ENCODE results near the gene UBALD1.

Gene UBALD1

DNA sequence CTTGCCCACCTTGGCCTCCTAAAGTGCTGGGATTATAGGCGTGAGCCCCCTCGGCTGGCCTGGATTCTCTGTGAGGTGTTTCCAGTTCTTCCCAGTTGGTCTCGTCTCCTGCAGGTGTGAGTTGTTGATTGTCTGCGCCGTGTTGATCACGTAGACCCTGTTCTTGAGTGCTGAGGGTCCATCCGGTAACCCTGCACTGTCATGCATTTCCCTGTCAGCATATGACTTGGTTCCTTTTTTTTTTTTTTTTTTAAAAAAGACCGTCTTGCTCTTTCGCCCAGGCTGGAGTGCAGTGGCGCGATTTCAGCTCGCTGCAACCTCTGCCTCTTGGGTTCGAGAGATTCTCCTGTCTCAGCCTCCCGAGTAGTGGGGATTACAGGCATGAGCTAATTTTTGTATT is 27.2 kb upstream of the UBALD1 start:
- DNase-seq = no peak

DNA sequence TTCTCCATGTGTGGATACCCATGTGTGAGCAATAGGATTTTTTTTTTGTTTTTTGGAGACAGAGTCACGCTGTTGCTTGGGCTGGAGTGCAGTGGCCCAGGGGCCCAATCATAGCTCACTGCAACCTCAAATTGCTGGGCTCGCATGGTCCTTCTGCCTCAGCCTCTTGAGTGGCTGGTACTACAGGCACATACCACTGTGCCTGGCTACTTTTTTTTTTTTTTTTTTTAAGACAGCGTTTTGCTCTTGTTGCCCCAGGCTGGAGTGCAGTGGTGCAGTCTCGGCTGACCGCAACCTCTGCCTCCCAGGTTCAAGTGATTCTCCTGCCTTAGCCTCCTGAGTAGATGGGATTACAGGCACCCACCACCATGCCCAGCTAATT is 26.6 kb upstream of the UBALD1 start:
- DNase-seq = no peak

DNA sequence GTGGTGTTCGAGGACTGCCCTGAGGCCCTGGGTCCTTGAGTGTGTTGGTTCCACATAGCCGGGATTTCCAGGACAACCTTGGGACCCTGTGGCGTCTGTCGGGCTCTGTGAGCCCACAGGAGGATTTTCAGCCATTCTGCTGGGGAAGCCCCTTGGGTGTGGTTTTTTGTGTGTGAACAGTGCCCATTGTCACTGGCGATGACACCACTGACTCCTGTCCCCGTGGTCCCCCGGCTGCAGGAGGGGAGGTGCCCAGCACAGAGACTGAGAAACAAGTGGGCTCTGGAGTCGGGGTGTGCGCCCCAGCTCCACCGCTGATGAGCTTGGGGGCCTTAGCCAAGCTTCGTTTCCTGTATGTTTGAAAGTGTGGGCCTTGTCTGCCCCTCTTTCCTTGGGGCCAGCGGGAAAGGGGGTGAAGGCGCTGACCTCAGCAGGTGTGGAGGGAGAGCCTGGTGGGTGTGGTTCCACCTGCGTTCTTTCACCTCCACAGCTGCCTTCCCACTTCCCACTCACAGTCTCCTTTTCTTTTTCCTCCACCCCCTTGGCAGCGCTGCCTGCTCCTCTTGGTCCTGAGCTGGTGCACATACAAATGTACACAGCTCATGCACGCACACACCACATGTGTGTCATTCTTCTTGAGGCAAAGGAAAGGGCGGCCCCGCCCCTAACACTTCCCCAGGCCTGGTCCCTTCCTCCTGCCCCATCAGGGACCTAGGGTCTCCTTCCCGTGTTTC is 26.1 kb upstream of the UBALD1 start:
- DNase-seq = no peak

DNA sequence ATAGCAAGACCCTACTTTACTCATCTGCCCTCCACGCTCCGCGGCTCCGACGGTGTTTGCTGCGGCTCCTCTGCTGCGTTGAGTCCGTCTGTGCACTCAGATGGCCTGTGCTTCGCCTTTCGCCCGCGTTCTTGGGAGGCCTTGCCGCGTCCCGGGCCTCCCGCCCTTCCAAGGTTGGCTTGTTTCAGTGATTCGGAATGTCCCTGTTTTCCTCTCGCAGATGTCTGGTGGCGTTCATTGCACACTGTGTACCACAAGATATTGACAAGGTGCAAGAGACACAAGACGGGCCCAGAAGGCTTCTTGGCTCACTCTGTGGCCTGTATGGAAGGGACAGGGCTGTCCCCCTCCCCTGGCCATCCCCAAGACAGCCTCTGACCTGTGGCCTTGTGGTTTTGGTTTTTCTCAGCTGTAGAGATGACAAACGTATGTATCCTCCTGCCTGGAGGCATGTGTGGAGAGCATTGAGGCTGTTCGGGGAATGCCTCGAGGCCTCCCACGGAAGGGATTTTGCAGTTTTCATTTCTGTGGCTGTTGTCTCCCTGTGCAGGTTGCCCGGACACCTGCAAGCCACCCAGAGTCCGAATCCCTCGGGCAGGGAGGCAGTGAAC is 25.3 kb upstream of the UBALD1 start:
- DNase-seq = no peak

DNA sequence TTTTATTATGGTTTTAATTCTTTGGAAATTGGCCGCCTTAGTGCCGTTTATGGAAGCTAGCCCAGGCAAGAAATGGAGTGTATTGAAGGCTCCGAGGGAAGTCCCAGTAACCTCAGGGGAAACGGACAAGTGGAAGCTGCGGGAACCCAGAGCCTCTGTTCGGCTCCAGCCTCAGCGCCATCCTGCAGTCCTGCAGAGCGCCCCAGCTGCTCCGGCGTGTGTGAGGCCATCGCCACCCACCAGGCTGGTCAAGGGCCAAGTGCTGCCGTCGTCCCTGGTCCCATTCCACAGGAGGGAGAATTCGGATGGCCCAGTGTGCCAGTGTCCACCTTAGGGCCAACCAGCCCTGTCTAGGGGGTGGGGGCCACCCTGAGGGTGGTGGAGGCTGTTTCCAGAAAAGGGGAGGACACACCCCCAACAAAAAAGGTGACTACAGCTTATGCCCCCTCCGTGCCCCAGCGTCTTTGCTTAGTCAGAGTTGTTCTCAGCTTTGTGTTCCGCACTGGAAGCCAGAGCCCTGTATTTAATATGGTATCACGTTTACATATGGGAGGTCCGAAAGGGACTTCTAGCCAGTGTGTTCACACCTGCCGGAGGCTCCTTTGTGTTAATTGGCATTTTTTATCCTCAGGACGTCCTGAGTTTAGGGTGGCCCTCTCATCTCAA is 22.9 kb upstream of the UBALD1 start:
- DNase-seq = no peak

DNA sequence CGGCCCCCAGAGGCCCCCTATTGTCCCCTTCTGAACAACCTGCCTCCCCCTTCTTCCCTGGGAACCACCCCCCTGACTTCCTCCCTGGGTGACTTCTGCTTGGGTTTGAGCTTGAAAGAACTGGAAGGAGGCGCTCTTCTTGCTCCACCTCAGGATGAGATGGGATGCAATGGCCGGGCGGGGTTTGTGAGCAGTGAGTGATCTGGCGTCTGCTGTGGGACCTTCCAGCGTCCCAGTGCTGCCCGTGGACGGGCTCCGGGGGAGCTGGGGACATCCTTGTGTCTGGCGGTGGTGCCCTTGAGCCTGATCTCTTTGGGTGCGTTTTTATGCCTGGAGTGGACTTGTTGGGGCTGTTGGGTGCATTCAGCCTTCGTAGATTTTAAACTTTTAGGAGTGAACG is 21.5 kb upstream of the UBALD1 start:
- DNase-seq = no peak

DNA sequence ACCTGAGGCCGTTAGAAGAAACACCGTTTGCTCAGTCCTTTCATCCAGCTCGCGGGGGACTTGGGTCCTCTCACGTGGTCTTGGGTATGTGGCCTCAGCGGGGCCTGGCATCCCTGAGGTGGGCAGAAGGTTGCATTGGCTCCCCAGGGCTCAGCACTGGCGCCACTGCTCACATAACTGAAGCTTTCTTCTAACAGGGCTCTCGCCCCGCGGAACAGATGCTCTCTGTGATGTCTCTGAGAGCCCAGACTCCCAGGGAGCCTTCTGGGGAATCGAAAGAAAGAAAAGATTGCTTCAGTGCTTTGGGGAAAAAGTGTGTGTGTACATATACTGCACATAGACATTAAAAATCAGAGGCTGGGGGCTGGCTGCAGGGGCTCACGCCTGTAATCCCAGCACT is 20.1 kb upstream of the UBALD1 start:
- no peak for DNase-seq

DNA sequence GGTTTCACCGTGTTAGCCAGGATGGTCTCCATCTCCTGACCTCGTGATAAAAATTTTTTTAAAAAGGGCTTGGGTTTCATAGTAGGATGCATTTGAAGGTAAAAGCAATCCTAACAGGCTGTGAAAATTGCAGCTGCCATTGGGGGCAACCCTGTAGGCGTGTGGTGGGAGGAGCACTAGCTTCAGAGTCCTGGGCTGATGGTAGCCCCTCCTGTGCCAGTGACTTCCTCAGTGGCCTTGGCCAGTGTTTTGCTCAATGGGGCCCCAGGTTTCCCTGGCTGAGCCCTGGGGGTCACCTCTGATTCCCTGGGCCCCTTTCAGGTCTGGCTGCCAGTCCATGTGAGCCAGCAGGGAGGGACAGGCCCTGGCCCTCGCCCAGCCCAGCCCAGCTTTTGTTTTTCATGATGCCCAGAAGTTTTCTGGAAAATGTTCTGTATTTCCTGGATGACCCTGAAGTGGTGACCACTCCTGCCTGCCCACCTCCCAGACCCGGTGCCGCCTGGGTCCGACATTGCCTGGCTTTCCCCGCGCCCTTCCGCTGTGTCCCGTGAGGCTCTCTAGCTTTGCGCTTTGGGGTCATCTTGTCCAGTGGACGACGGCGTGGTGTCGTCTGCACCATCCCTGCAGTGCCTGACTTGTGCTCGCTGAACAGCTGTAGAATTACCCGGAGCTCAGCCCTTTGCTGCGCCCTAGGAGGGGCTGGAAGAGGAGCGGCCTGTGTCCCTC is 19.4 kb upstream of the UBALD1 start:
- DNase-seq = no peak

DNA sequence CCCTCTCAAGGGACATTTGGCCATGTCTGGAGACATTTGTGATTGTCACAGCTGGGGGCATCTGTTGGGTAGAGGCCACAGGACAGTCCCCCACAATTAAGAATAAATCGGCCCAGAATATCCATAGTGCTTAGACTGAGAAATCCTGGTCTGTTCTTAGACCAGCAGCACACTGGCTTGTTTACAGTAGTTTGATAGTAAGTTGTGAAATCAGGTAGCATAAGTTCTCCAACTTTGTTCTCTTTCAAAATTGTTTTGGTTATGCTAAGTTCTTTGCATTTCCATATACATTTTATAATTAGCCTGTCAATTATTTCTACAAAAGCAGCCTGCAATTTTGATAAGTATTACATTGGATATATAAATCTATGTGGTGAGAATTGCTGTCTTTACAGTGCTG is 16.8 kb upstream of the UBALD1 start:
- no peak for DNase-seq

DNA sequence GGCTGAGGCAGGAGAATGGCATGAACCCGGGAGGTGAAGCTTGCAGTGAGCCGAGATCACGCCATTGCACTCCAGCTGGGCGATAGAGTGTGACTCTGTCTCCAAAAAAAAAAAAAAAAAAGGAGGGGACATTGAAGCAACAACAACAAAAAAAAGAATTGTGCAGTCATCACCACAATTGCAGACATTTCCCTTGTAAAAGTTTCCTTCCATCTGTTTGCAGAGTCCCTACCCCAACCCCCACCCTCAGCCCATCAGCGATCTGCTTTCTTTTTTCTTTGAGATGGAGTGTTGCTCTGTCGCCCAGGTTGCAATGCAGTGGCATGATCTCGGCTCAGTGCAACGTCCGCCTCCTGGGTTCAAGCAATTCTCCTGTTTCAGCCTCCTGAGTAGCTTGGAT is 13.6 kb upstream of the UBALD1 start:
- no peak for DNase-seq

DNA sequence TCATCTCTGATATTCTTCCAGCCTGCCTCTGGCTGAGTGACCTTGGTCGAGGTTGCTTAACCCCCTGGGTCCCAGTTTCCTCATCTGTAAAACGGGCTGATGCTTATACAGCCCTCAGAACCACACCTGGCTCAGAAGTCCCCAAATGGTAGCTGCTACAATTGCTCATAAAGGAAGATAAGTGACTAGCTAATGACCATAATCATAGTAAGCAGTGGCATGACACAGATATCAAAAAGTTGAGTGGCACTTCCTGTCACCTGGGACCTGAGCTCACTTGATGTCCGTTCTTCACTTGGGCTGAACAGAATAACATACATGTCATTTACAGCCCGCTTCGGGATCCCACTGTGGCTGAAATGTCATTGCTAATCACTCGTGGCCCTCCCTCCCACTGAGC is 11.7 kb upstream of the UBALD1 start:
- DNase-seq = no peak

DNA sequence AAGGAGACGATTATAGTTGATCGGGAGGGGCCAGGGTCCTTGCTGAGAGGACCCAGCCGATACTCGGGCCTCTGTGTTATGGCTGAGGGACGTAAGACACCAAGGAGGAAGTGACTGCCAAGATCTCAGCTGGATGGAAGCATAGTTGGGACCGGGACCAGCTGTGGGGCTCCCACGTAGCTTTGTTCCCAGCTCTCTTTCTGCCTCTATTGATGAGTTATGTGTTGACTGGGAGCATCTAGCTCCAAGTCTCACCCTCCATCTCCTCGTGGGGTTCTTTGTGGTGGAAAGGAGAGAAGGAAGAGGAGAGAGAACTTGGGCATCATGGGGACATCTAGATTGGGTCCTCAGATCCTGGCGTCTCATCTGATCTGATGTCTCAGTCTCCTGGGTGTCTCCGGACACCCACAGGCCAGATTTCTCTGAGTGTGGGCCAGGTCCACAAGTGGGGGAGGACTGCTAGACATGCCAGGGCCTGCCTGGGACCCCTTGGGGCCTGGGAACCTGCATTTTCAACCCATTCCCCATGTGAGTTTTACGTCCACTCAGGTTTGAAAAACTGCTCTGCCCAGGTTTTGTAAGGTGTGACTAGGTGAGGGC is 11.0 kb upstream of the UBALD1 start:
- DNase-seq = no peak

DNA sequence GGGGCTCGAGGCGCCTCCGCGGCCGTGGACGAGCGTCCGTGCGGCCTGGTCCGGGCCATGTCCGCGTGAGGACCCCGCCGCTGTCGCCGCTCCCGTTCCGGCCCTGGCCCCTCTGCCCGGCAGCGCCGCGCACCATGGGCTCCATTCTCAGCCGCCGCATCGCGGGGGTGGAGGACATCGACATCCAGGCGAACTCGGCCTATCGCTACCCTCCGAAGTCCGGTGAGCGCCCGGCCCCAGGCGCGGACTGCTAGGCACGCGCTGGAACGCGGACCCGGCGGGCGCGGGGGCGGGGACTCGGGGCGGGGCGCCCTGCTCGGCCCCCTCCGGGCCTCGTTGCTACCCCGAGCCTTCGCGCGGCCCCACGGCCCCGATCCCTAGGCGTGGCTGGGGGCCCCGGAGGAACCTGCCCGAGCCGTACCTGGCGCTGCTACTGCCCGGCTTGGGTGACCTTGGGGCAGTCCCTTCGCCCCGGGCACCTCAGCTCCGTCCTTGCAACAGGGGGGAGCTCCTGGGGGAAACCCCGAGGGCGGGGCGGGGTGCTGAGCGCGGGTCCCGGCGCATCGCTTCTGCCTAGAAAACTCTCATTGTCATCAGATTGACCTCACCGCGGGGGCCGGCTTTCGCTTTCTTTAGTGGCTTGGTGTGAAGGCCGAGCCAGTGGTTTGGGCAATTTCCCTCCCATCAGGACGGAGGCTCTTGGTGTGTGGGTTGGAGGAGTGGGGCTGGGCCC is 10.3 kb upstream of the UBALD1 start:
- peak; percentile 63 for DNase-seq

DNA sequence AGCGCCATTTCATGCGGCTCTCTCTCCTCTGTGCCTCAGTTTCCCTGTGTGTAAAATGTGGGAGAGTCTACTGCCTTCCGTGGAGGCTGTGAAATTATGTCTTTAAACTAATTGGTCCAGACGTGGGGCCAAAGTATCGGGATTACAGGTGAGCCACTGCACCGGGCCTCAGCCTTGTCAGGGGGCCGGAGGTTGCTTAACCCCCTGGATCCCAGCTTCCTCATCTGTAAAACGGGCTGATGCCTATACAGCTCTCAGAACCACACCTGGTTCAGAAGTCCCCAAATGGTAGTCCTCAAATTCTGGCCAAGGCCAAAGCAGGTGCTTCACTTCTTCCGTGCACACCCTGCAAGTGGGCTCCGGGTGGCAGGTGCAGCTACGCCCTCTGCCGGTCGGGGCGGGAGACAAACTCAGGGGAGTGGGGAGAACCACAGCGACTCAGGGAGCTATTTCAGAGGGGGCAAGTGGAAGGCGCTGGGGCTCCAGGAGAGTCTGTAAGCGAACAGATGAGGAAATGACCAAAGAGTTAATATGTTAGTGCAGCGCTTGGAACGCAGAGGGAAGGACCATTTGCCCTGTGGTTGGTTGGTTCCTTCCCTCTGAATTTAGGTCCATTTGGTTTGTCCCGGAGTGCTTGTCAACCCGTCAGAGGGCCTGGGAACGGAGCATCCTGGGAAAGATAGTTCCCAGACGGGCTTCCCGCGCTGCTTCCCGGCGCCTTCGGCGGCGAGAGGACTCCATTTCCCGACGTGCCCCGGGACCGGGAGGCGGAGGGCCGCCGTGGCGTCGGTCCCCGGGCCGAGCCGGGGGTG is 9.5 kb upstream of the UBALD1 start, which contains the start of gene MGRN1:
MGRN1 (plus strand) TSS at position 812 of the 812 bp plus-strand sequence. CDS start 135 bp downstream, outside the sequence.
- DNase-seq = peak; percentile 82

DNA sequence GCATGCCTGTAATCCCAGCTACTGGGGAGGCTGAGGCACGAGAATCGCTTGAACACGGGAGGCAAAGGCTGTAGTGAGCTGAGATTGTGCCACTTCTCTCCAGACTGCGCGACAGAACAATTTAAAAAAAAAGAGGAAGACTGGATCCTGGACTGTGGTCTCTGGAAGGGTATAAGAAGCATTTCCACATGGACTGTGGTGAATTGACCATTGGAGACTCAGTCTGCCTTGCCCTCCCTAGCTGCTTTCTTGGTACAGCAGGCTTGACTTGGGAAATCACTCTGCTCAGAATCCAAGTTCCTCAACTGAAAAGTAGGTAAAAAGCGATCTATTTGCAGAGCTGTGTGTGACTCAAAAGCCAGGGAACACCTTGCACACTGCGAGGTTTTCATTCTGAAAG is 8.9 kb upstream of the UBALD1 start:
- no peak for DNase-seq

DNA sequence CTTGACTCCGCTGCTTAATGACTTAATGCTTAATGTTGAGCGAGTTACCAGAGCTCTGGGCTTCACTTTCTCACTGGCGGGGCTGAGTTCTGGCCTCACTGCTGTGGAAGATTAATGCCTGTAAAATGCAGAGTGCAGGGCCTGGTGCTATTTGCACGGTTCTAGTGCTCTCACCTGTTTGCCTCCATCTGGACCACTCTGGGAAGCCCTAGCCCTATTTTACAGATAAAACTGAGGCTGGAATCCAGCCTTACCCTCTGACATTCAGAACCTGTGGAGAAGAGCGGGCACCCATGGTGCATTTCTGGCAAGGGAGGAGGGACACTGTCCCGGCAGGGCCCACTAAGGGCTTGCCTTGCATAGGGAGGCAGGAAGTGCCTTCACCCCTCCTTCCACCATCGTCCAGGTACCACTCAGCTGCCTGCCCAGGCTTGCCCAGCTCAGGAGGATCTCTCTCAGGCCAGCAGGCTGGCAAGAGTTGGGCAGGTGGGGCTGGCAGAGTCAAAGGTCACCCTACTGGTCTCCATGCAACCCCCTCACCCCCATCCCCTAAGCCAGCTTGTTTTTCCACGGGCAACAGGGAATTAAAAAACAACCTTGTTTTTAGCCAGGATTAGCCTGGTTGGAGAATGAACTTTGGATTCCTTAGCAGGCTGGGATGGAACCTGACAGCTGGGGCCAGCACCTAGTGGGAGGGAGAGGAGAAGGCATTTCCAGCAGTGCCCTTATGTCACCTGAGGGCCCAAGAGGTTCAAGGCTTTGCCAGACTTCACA is 4.1 kb upstream of the UBALD1 start:
- DNase-seq = no peak

DNA sequence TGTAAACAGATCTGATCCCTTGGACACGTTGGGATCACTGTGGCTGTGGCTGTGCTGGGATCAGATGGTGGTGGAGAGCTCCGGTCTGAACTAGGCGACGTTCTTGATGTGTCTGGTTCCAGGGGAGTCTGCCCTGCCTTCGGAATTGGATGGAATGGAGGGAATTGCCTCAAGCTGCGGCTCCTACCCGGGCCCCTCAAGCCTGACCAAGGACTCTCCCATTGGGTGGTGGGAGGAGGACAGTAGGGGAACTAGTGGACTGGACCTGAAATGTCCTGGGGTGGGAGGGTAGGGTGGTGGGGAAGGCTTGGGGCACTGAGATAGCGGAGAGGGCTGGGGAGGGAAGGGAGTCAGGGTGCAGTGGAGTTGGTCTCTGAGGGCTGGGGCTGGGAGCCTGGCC is 3.2 kb upstream of the UBALD1 start:
- no peak for DNase-seq

DNA sequence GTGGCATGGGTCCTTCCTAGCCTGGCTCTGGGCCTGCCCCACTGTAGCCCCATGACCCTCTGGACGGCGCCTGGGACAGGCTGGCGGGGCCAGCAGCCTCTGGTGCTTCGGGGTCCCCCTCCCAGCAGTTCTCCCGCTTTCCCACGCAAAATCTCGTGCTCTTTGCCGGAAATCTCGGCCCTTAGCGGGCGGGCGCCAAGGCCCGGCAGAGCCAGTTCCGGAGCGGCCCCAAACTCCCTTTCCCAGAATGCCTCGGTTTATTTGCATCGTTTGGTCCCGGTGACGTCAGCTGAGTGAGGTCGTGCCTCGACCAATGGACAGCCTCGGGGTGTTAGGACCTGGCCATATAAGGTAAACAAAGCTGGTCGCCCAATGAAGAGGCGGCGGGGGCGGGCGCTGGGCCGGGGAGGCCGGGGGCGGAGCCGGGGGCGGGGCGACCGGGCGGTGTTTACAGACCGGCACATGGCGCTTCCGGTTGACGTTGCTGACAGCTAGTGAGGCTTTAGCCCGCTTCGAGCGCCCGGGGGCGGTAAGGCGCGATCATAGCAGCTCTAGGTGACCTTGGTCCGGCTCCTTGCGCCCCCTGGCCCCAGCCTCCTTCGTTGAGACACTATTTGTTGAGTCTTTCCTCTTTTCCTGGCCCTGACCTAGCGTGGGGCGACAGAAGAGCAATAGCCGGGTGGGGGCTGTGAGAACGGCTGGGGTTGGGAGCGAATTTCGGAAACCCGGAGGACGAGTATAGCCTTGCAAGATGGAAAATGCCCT is 1.5 kb upstream of the UBALD1 start:
- peak; percentile 98 for DNase-seq

DNA sequence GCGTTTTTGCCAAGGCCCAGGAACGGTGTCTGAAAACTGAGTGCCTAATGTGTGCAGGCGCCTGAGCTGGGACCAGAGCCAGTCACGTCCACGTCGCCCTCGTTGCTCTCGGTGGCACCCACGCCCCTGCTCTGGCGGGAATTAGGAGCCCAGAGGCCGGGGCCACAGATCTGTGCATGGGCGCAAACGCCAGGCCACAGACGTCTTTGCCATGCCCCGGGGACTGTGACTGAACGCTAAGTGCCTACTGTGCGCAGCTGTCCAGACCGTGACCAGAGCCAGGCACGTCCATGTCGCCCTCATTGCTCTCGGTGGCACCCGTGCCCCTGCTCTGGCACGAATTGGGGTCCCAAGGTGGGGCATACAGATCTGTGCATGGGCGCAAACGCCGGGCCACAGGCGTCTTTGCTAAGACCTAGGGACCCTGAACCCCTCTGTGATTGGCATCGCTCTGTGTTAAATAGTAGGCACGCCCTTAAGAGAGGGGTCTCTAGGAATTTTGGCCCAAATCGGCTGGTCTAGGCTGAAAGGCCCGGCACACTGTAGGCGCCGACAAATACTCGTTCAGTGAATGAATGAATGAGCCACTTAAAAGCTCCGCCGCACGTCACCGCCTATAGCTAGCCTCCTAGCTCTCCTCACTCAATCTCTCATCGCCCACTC is 827 bp upstream of the UBALD1 start:
- DNase-seq = no peak

All from activated T-cell treated with anti-CD3 and anti-CD28 coated beads for 4 hours (primary cell).